Measurements from ENCODE around the gene MPST.

The MPST gene

DNA sequence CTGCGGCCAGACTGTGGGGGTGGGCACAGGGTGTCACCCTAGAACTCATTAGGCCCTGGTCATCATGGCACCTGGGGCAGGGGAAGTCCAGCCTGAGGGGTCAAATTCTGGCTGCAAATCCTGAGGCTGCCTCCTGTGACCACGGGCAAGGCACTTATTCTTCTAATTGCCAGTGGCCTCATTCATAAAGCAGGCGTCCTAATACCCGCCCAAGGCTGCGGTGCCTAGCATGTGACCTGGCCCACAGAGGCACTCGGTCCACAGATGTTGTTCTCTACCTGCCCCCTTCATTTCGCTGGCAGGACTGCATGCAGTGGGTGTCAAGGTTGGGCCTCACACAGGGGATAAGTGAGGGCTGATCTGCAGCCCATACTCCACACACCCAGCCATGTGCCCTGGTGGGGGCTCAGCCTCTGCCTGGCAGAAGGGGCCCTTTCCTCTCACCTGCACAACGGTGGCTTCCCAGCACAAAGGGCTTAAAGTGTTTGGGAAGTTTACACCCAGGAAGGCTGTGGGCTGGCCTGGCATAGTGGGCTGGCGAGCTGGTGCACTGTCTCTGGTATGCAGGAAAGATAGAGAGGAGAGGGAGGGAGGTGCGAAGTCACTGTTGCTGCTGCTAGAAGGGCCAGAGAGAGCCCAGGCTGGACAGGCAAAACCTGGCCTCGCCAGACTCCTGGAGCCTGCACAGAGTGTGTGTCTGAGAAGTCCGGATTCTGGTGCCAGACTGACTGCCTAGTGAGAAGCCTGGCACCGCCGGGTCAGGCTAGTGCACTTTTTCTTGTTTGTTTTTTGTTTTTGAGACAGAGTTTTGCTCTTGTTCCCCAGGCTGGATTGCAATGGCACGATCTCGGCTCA, 3.2 kb downstream of the MPST start:
- DNase-seq (ENCODE audit: low spot score) = no peak

DNA sequence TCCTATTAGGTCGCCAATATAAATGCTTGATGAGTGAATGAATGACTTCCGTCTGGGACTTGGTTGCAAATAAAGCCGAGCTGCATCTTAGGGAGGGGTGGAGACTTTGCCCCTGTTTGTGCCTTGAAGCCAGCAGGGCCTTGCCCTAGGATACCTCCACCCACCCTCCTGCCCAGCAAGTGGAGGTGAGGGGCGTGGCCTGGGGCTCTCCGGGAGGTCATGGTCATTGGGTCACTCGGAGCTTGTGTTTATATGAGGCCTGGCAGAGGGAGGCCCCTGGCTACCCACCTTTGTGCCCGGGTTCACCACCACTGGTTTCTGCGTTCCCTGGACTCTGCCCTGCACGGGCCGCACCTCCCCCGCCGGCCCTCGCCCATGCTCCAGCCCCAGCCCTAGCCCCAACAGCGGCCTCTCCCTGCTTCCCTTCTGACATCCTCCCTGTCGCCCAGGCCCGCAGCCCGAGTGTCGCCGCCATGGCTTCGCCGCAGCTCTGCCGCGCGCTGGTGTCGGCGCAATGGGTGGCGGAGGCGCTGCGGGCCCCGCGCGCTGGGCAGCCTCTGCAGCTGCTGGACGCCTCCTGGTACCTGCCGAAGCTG, 4.3 kb downstream of the MPST start:
- DNase-seq (ENCODE audit: low spot score) = no peak

DNA sequence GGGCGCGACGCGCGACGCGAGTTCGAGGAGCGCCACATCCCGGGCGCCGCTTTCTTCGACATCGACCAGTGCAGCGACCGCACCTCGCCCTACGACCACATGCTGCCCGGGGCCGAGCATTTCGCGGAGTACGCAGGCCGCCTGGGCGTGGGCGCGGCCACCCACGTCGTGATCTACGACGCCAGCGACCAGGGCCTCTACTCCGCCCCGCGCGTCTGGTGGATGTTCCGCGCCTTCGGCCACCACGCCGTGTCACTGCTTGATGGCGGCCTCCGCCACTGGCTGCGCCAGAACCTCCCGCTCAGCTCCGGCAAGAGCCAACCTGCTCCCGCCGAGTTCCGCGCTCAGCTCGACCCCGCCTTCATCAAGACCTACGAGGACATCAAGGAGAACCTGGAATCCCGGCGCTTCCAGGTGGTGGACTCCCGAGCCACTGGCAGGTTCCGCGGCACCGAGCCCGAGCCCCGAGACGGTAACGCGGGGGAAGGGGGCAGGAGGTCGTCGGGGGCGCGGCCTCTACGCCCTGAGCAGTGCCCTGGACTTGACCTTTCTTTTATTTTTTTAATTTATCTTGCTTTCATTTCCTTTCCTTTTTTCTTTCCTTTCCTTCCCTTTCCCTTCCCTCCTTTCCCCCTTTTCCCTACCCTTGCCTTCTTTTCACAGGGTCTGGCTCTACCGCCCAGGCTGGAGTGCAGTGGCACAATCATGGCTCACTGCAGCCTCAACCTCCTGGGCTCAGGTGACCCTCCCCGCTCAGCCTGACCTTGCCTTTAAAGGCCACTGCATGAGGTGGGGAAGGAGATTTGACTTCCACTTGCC, 5.0 kb downstream of the MPST start:
- DNase-seq (ENCODE audit: low spot score) = no peak

DNA sequence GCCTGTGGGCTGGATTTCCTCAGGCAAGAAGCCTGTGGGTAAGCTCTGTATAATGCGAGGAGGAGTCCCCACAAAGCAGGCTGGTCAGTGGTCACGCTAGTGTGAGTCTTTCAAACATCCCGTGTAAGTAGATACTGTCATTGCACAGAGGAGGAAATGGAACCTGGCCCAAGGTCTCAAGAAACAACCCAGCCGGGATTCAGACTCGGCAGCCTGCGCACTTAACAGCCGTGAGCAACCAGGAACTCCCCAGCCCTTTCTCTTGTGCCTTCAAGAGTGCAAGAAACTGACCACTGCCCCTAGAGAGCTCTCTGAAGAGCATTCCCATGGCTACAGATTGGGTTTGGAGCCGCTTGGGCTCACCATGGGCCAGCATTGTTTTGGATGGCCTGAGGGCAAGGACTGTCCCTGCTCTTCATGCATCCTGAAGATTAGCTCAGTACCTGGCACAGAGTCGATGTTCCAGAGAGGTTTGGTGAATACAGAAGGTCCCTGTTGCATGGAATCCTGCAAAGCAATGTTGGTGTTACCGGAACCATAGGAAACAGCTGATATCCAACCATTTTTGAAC, 6.0 kb downstream of the MPST start:
- no peak for DNase-seq (ENCODE audit: low spot score)

DNA sequence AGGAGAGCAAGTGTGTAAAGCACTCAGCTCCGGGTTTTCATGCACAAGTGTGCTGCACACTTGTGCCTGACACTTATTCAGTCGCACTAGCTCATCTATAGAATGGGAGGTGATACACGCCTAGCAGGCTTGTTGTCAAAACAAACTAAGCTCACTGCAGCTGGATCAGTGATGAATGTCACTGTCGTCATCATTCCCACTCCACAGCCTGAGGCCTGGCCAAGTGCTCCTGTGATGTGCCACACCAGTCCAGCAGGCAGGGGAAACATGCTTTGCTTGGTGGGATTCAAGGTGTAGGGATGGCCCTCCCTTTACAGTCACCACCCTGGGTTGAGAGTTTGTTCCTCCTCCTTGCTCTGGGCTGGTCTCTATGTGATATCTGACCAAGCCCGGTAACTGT, 6.8 kb downstream of the MPST start:
- DNase-seq (ENCODE audit: low spot score) = no peak

DNA sequence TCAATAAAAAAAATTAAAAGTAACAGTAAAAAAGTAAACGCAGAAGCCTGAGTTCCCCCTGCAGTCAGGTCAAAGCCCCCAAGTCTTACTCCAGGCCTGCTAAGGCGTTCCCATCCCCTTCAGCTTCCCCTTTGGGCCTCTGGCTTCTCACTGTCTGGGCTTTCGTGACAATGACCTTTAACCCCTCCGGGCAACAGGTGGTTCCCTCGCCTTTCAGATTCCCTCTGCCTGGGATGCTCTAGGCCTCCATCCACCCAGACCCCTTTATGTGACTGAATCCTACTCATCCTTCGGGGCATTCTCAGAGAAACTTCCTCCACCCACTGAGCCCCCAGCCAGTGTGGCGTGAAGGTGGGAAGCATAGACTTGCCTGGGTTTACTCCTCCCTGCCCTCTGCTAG, 8.0 kb downstream of the MPST start:
- no peak for DNase-seq (ENCODE audit: low spot score)

DNA sequence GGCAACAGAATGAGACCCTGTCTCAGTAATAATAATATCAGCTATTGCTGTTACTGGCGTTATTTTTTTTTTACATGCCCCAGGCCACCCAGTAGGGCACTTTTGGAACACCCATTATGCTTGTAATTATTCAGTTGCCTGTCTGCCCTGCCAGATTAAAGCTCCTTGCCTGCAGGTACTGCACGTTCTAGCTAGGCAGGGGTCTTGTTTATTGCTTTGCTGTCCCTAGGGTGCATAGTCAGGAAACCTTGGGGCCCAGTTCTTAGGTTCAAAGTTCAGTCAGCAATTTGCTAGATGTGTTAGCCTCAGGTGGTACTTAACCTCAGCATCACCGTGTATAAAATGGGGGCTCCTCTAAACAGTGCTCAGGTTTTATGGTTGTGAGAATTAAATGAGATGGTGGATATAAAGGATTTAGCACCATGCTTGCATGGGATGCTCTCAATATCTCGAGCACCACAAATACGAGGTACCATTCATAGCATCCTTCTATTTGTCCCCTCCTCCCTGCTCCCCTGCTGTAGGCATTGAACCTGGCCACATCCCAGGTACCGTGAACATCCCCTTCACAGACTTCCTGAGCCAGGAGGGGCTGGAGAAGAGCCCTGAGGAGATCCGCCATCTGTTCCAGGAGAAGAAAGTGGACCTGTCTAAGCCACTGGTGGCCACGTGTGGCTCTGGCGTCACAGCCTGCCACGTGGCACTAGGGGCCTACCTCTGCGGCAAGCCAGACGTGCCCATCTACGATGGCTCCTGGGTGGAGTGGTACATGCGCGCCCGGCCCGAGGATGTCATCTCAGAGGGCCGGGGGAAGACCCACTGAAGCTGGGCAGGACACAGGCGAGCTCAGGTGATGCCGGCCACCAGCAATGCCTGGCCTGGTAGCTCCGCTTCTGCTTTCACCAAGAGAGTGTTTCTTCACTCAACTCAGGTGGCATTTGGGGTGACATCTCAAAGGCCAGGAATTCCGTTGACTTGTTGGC, 9.4 kb downstream of the MPST start:
- no peak for DNase-seq (ENCODE audit: low spot score)

DNA sequence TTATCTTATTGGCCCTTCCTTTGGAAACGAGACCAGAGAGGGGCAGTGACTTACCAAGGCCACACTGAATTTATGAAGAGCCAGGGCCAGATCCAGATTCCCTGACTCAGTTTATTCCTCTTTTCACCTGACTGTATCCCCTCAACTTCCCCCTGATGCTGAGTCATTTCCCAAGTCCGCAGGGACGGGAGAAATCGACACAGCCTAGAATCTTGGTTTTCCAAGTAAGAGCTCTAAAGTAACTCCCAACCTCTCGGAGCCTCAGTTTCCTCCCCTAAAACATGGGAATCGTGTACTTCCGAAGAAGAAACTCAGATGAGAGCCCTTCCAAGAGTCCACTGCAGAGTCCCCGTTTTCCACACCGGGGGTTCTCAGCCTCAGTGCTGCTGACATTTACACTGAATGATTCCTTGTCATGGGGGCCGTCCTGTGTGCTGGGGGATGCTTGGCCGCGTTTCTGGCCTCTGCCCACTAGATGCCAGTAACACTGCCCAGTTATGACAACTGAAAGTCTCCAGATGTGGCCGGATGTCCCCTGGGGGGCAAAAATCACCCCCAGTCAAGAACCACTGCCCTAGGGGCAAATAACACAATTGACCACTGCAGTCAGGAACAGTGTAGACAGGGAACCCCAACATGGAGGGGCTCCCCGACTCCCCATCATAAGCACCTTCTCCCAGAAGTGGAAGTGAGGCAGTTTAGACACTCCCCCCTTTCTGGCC, 11.2 kb downstream of the MPST start:
- DNase-seq (ENCODE audit: low spot score) = no peak

DNA sequence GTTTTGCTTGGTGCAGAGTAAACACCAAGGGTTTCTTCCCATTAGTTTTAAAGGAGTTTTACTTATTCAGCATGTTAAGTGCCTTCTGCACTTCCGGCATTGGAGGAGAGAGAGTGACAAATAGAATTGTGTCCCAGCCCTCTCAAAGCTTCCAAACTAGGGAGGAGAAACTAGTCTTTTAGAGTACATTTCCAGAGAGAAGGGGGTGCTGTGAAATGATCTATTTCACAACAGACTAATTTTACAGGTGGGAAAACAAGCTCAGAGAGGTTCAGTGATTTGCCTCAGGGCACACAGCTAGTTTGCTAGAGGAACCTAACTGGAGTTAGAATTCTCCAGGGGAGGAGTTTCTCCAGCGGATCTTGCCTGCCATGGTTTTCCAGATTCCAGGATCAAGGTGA, 12.6 kb downstream of the MPST start:
- DNase-seq (ENCODE audit: low spot score) = no peak

DNA sequence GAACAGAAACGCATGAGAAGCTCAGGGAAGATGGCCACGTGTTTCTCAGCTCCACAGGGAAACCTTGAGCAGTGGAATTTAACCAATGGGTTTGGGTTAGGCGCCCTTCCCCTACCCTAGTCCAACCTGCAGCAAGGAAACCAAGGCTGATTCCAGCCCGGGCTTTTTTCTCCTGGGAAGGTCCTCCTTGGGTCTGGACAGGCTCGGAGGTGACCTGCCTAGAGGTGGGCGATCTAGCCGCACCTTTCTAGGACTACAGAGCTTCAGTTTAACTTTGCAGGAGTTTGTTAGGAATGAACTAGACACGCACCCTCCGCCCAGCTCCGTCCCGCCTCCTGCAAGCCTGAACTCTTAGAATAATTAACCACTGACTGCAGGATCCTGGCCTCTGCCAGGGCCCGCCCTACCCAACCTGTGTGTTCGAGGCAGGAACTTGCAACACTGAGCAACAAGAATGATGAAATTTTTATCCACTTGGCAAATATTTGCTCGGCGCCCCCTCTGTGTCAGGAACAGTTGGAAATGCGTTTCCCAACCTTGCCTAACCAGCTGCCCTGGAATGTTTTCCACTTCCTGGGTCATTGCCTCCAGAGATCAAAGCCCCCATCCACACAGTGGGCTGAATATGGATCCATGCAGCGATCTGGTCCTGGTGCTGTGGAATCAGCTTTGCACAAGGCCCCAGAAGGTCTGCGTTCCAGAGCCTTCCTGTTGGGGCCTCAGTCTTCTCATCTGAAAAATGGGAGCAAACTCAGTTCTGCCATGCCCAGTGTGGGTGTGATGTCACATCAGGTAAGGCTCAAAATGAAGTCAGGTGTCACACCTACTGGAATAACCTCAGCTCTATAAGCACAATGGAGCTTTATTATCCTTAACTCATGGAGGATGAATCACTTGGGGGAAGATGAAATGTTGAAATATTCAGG, 13.3 kb downstream of the MPST start:
- no peak for DNase-seq (ENCODE audit: low spot score)

DNA sequence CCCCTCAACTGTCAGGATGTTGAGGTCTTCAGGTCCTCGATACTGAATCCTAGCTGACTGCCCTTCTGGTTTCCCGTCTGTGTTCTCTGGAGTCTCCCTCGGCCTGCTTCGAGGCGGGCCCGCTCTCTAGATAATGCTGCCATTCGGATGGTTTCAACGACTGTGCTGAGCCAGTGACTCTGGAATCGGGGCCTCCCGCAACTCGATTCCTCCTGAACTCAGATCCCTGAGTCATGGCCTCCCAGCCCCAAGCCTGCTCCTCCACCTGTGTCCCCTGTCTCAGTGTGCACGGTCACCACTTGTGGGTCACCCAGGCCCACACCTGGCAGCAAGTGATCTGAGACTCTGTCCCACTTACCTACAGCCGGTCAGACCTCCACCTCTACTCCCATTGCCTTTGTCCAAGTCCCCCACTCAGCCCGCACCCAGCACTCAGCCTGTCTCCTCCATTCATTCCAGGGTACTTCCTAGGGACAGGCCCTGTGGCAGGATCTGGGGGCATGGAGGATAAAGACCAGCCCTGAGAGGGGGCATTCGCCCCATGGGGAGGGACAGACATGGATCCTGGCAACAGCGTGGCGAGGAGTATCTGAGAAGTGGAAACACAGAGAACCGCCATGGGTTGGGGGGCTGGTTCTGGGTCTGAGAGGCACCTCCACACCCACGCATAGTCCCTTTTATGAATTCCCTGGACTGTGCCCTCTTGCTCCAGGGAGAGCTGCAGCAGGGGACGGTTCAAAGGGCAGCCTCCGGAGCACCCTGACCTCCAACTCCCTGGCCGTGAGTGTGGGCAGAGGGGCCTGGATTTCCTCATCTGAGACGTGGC, 14.3 kb downstream of the MPST start:
- no peak for DNase-seq (ENCODE audit: low spot score)

DNA sequence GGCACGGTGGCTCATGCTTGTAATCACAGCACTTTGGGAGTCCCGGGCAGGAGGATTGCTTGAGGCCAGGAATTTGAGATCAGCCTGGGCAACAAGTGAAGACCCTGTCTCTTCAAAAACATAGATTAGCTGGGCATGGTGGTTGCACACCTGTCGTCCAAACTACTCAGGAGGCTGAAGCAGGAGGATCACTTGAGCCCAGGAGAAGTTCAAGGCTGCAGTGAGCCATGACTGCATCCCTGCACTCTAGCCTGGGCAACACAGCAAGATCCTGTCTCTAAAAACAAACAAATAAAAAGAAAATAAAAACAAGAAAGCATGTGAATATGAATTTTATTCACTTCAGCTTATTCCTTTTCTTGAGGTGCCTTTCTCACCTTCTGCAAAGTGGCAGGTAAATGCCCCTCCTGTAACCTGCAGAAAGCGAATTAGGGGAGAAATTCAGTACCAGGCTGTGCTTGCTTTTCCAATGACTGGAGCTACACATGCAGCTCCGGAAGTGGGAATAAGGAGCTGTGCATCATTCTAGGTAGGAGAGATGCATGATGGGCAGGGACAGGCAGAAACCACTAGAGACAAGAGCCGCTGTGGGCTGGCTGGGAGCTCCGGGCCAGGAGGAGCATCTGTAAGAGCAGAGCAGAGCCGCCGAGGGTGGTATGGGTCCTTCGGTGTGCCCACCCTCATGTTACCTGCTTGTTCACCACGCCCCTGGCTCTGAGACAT, 17.3 kb downstream of the MPST start:
- no peak for DNase-seq (ENCODE audit: low spot score)

DNA sequence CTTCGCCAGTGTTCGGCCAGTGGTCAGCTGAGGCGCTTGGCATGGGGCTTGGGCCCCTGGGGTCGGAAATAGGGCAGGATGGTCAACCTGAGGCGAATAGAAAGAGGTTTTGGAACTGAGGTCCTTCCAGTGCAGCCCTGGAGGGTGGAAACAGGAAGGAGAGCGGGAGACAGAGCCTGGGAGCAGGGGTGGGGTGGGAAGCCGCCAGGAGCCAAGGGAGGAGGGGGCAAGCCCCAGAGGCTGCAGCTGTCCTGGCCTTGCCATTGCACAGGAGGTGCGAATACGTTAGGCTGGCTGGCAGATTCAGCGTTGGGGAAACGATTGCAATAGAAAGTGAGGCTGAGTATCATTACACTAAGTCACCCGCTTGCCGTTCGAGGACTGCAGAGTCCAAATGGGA, 18.1 kb downstream of the MPST start:
- DNase-seq (ENCODE audit: low spot score) = no peak

DNA sequence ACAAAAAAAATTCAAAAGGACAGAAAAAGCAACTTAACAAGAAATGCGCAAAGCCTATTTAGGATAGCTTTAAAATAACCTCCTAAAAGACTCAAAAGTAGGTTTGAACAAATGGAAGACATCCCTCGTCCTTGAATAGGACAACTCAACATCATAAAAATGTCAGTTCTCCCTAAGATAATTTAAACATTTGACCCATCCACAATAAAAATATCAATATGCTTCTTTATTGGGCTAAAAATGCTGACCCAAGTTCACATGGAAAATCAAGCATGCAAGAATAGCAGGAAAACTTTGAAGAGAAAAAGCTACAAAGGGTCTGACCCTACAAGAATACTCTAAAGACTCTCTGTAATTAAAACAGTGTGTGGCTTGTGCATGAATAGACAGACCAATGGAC, 19.9 kb downstream of the MPST start:
- DNase-seq (ENCODE audit: low spot score) = no peak

DNA sequence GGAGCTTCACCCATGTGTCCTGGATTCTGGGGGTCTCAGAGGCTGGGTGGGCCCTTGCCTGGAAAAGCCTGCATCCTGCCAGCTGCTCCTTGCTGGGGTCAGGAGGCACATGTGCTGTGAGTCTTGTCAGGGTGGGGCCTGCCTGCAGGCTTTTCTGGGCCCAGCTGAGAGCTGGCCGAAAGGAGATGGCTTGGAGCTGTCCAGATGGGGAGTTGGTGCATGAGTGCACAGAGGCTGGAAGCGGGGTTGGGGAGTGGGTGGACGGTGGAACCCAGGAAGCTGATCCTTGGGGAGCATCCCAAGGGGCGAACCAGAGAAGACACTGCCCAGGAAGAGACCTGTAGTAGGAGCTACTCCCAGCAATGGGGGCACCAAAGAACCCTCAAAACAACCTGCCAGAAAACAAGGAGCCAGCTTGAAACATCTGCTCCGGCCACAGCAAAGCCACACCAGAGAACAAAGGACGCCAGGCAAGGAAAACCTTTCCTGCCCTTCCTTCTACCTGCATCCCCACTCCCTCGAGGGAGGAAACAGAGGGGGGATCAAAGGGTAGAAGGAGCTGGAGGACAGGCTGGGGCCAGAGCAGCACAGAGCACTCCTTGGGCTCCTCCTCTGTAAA, 23.8 kb downstream of the MPST start:
- DNase-seq (ENCODE audit: low spot score) = no peak

DNA sequence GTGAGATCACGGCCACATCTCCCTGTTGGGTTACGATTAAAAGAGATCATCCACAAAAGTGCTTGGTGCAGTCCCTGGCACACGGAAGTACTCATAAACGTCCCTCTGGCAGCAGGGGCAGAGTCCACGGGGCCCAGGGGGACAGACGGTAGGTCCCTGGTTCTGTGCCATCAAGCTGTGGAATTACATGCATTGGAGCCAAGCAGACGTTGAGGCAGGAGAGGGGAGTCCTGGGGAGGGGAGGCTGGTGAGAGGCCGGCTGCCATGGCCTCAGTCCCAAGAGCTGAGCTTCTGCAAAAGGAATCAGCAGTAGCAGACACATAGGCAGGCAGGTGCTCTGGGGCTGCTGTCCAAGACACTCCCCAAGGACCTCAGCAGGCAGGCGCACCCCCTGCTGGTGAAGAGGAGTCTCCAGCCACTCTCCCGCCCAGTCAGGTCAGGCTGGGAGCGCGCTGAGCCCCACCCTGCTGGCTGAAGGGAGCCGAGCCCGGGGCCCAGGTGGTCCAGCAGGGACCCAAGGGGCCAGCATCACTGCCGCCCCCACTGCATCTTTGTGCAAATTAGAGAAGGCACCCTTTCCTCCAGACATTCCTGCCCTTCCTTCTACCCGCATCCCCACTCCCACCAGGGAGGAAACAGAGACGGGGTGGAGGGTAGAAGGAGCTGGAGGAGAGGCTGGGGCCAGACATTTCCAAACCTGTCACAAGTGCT, 24.4 kb downstream of the MPST start:
- DNase-seq (ENCODE audit: low spot score) = peak; percentile 45

All from CD4-positive, alpha-beta T cell treated with Interleukin-2 at 100 ng/mL for 4 hours (primary cell).